ENCODE data around the gene THBS4. TPM values are rescaled to one million over a fixed set of nuclear protein-coding genes. Genes with fewer than 3 reads are reported as not detected.

Gene THBS4
- total and polyA plus RNA-seq, 9 of the 15 experiments (the other 6 are each of a cell fraction or from before 2014, with no cell fraction given) = 0.07 to 0.08 TPM; not detected in 7

DNA sequence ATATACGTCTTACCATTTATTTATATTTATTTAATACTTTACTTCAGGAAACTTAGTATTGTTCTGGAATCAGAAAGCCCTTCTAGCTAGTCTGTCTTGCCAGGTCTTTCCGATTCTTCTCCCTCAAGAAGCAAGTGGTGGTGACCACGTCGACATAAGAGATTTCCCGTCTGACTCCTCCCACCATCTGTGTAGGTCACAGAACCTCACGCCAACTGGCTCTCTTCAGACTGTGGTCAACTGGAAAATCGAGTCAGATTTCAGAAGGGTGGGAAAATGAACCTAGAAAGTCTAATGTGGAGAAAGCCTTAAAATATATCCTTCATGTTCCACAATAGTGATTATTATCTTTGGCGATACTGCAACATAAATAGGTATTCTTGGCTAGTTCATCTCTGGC, 17.3 kb downstream of the THBS4 start:
- H3K4me1 ChIP-seq (replicated peaks in 1 of 2; ENCODE audit: control insufficient read depth in 2 of 2, insufficient read depth in 2 of 2, low read length in 2 of 2) = no peaks in the 10 kb centered on the region
- in situ Hi-C loops (cut with MboI) = no loop called here
- intact Hi-C loops (cut with micrococcal nuclease) = no loop called here
- H3K27ac ChIP-seq (ENCODE audit: extremely low read depth, low read depth, low read length) = no peak overlapping the region
- H3K9me3 ChIP-seq (replicated peaks; ENCODE audit: control insufficient read depth, insufficient read depth, low read depth, low read length) = no peaks in the 10 kb centered on the region
- H3K9me1 ChIP-seq (ENCODE audit: control insufficient read depth, insufficient read depth, low read length) = no peaks in the 10 kb centered on the region
- ChIA-PET POLR2A (no interaction called here), CTCF (ENCODE audit: low intra/inter-chr PET ratio) (no interaction called here)
- 1% methylated on average over 8 of the region's 8 CpGs for WGBS (ENCODE audit: insufficient coverage, low coverage, missing lambda C conversion rate)
- FAIRE-seq (no peak), ATAC-seq (no peak), DNase-seq (ENCODE audit: extremely low read depth in 1 of 4, low spot score in 3 of 4) (no peak)
- H3K27me3 ChIP-seq (ENCODE audit: control insufficient read depth in 2 of 2, insufficient read depth in 2 of 2, low read length in 2 of 2) = peaks cover 18 to 25% of the 10 kb centered on the region in 2 experiments; a peak in 4 of 5 replicates
- no peaks in the 10 kb centered on the region for H3K36me3 ChIP-seq (ENCODE audit: control insufficient read depth, insufficient read depth, low read length)
- H3K79me2 ChIP-seq (ENCODE audit: control insufficient read depth, insufficient read depth, low read length) = no peaks in the 10 kb centered on the region
- no peak overlapping the region for H3K4me3 ChIP-seq
- no peak overlapping the region for H3K4me2 ChIP-seq (ENCODE audit: insufficient read depth, low read length)
- no peak overlapping the region for H3K9ac ChIP-seq (ENCODE audit: insufficient read depth in 1 of 2, low read depth in 2 of 2, low read length in 2 of 2)
- H4K20me1 ChIP-seq (replicated peaks; ENCODE audit: control insufficient read depth, insufficient read depth, low read length) = no peaks in the 10 kb centered on the region
- no peak overlapping the region for H2AFZ ChIP-seq (ENCODE audit: low read depth, low read length)
- no TSS peak for BruUV-seq (replicated peaks)
- TF ChIP-seq ZNF696 (CRISPR knock-in tag; conservative IDR thresholded peaks at IDR 0.05) = no peak
- TF ChIP-seq MTA1 (IDR thresholded peaks at IDR 0.05; ENCODE audit: borderline replicate concordance) = no peak
- no peak for TF ChIP-seq STAT5A (IDR thresholded peaks at IDR 0.05; ENCODE audit: borderline replicate concordance, low read length)
- no peak for TF ChIP-seq EP400 (IDR thresholded peaks at IDR 0.05)
- TF ChIP-seq MYC (IDR thresholded peaks at IDR 0.05; ENCODE audit: low read depth, low read length) = no peak
- TF ChIP-seq MYC (CRISPR knock-in tag; IDR thresholded peaks at IDR 0.05; ENCODE audit: borderline replicate concordance, low read depth) = no peak
- TF ChIP-seq, protein P1, sequence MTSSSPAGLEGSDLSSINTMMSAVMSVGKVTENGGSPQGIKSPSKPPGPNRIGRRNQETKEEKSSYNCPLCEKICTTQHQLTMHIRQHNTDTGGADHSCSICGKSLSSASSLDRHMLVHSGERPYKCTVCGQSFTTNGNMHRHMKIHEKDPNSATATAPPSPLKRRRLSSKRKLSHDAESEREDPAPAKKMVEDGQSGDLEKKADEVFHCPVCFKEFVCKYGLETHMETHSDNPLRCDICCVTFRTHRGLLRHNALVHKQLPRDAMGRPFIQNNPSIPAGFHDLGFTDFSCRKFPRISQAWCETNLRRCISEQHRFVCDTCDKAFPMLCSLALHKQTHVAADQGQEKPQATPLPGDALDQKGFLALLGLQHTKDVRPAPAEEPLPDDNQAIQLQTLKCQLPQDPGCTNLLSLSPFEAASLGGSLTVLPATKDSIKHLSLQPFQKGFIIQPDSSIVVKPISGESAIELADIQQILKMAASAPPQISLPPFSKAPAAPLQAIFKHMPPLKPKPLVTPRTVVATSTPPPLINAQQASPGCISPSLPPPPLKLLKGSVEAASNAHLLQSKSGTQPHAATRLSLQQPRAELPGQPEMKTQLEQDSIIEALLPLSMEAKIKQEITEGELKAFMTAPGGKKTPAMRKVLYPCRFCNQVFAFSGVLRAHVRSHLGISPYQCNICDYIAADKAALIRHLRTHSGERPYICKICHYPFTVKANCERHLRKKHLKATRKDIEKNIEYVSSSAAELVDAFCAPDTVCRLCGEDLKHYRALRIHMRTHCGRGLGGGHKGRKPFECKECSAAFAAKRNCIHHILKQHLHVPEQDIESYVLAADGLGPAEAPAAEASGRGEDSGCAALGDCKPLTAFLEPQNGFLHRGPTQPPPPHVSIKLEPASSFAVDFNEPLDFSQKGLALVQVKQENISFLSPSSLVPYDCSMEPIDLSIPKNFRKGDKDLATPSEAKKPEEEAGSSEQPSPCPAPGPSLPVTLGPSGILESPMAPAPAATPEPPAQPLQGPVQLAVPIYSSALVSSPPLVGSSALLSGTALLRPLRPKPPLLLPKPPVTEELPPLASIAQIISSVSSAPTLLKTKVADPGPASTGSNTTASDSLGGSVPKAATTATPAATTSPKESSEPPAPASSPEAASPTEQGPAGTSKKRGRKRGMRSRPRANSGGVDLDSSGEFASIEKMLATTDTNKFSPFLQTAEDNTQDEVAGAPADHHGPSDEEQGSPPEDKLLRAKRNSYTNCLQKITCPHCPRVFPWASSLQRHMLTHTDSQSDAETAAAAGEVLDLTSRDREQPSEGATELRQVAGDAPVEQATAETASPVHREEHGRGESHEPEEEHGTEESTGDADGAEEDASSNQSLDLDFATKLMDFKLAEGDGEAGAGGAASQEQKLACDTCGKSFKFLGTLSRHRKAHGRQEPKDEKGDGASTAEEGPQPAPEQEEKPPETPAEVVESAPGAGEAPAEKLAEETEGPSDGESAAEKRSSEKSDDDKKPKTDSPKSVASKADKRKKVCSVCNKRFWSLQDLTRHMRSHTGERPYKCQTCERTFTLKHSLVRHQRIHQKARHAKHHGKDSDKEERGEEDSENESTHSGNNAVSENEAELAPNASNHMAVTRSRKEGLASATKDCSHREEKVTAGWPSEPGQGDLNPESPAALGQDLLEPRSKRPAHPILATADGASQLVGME (CRISPR knock-in tag; IDR thresholded peaks at IDR 0.05) = no peak
- TF ChIP-seq DACH1 (IDR thresholded peaks at IDR 0.05; ENCODE audit: partially characterized antibody) = no peak
- TF ChIP-seq, protein P2, sequence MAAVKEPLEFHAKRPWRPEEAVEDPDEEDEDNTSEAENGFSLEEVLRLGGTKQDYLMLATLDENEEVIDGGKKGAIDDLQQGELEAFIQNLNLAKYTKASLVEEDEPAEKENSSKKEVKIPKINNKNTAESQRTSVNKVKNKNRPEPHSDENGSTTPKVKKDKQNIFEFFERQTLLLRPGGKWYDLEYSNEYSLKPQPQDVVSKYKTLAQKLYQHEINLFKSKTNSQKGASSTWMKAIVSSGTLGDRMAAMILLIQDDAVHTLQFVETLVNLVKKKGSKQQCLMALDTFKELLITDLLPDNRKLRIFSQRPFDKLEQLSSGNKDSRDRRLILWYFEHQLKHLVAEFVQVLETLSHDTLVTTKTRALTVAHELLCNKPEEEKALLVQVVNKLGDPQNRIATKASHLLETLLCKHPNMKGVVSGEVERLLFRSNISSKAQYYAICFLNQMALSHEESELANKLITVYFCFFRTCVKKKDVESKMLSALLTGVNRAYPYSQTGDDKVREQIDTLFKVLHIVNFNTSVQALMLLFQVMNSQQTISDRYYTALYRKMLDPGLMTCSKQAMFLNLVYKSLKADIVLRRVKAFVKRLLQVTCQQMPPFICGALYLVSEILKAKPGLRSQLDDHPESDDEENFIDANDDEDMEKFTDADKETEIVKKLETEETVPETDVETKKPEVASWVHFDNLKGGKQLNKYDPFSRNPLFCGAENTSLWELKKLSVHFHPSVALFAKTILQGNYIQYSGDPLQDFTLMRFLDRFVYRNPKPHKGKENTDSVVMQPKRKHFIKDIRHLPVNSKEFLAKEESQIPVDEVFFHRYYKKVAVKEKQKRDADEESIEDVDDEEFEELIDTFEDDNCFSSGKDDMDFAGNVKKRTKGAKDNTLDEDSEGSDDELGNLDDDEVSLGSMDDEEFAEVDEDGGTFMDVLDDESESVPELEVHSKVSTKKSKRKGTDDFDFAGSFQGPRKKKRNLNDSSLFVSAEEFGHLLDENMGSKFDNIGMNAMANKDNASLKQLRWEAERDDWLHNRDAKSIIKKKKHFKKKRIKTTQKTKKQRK (IDR thresholded peaks at IDR 0.05; ENCODE audit: borderline replicate concordance, low read depth, low read length) = no peak
- no peak for TF ChIP-seq RAD51 (IDR thresholded peaks at IDR 0.05; ENCODE audit: borderline replicate concordance, low read depth)
- TF ChIP-seq PHB2 (IDR thresholded peaks at IDR 0.05; ENCODE audit: low read depth) = no peak
- no peak for TF ChIP-seq MED1 (CRISPR knock-in tag; IDR thresholded peaks at IDR 0.05; ENCODE audit: borderline replicate concordance)
- no peak for TF ChIP-seq ZNF76 (CRISPR knock-in tag; IDR thresholded peaks at IDR 0.05; ENCODE audit: borderline replicate concordance)
